ENCODE data around the gene TADA1. TPM values are rescaled to one million over a fixed set of nuclear protein-coding genes. Genes with fewer than 3 reads are reported as not detected.

TADA1 gene
- total RNA-seq, 1 experiment from 2014 or later, result 13.1 TPM

- Mint-ChIP-seq H3K36me3 (ENCODE audit: insufficient read depth, unreplicated experiment) (peaks cover 76% of the 10 kb centered on the region), H3K27me3 (ENCODE audit: unreplicated experiment) (no peaks in the 10 kb centered on the region), H3K4me1 (ENCODE audit: low read depth, unreplicated experiment) (peaks cover 19% of the 10 kb centered on the region), H3K27ac (ENCODE audit: unreplicated experiment) (no peak overlapping the region), H3K9me3 (ENCODE audit: low read depth, unreplicated experiment) (no peaks in the 10 kb centered on the region), H3K4me3 (ENCODE audit: low read depth, unreplicated experiment) (no peak overlapping the region)
- intact Hi-C loops (cut with micrococcal nuclease; ENCODE audit: unreplicated experiment), result loop anchor here (5.0 kb wide), 1 partner anchor 197 kb away; no protein-coding TSS in a partner anchor
- BruUV-seq (replicated peaks), result no TSS peak
- CTCF ChIA-PET, result interaction anchor here (0.5 kb wide), 1 partner anchor 1019 kb away, joined by 4 read pairs; no protein-coding TSS in a partner anchor
- no peak for DNase-seq
- no peak for TF ChIP-seq CTCF (IDR thresholded peaks at IDR 0.05; ENCODE audit: unreplicated experiment)
These were observed 26.9 kb downstream of the TADA1 start for GRCh38 chr1:166849135-166849534.

GRCh38 chr1:166848193-166848592, 27.9 kb downstream of the TADA1 start:
- H3K27ac Mint-ChIP-seq (ENCODE audit: unreplicated experiment), result no peak overlapping the region
- CTCF ChIA-PET, result no interaction called here
- intact Hi-C loops (cut with micrococcal nuclease; ENCODE audit: unreplicated experiment), result loop anchor here (5.0 kb wide), 1 partner anchor 196 kb away; no protein-coding TSS in a partner anchor
- H3K9me3 Mint-ChIP-seq (ENCODE audit: low read depth, unreplicated experiment), result no peaks in the 10 kb centered on the region
- H3K4me3 Mint-ChIP-seq (ENCODE audit: low read depth, unreplicated experiment), result no peak overlapping the region
- BruUV-seq (replicated peaks), result no TSS peak
- DNase-seq, result no peak
- peaks cover 19% of the 10 kb centered on the region for H3K4me1 Mint-ChIP-seq (ENCODE audit: low read depth, unreplicated experiment)
- H3K27me3 Mint-ChIP-seq (ENCODE audit: unreplicated experiment), result no peaks in the 10 kb centered on the region
- H3K36me3 Mint-ChIP-seq (ENCODE audit: insufficient read depth, unreplicated experiment), result peaks cover 78% of the 10 kb centered on the region
- TF ChIP-seq CTCF (IDR thresholded peaks at IDR 0.05; ENCODE audit: unreplicated experiment), result no peak

GRCh38 chr1:166844791-166845190, 31.3 kb downstream of the TADA1 start:
- Mint-ChIP-seq H3K36me3 (ENCODE audit: insufficient read depth, unreplicated experiment) (peaks cover 81% of the 10 kb centered on the region), H3K4me1 (ENCODE audit: low read depth, unreplicated experiment) (peaks cover 32% of the 10 kb centered on the region), H3K27me3 (ENCODE audit: unreplicated experiment) (no peaks in the 10 kb centered on the region), H3K9me3 (ENCODE audit: low read depth, unreplicated experiment) (no peaks in the 10 kb centered on the region), H3K4me3 (ENCODE audit: low read depth, unreplicated experiment) (no peak overlapping the region), H3K27ac (ENCODE audit: unreplicated experiment) (peak overlapping the region; percentile 3)
- BruUV-seq (replicated peaks), result no TSS peak
- no peak for TF ChIP-seq CTCF (IDR thresholded peaks at IDR 0.05; ENCODE audit: unreplicated experiment)
- CTCF ChIA-PET, result no interaction called here
- no peak for DNase-seq
- intact Hi-C loops (cut with micrococcal nuclease; ENCODE audit: unreplicated experiment), result loop anchor here (5.0 kb wide), 1 partner anchor 192 kb away; no protein-coding TSS in a partner anchor

- no TSS peak for BruUV-seq (replicated peaks)
- Mint-ChIP-seq H3K27ac (ENCODE audit: unreplicated experiment) (peak overlapping the region; percentile 3), H3K4me1 (ENCODE audit: low read depth, unreplicated experiment) (peaks cover 33% of the 10 kb centered on the region), H3K36me3 (ENCODE audit: insufficient read depth, unreplicated experiment) (peaks cover 81% of the 10 kb centered on the region), H3K9me3 (ENCODE audit: low read depth, unreplicated experiment) (no peaks in the 10 kb centered on the region), H3K4me3 (ENCODE audit: low read depth, unreplicated experiment) (no peak overlapping the region), H3K27me3 (ENCODE audit: unreplicated experiment) (no peaks in the 10 kb centered on the region)
- intact Hi-C loops (cut with micrococcal nuclease; ENCODE audit: unreplicated experiment), result no loop called here
- no peak for TF ChIP-seq CTCF (IDR thresholded peaks at IDR 0.05; ENCODE audit: unreplicated experiment)
- DNase-seq, result no peak
- CTCF ChIA-PET, result no interaction called here
These were observed 32.1 kb downstream of the TADA1 start for GRCh38 chr1:166843769-166844596.

All from Calu3 (cell line).